Adrenal gland (tissue), 5 donors: Measurements from ENCODE around the gene FLT3LG.

Experiments used
- CTCF ChIP-seq, 6 experiments: fragments of 450-650 bp in 4 of 6; fragments of 200-600 bp in 2 of 6; sonication (generic) in 1 of 6; IDR thresholded peaks; 1 replicate in 5 of 6; 2 replicates in 1 of 6; pipeline versions ENCODE4 v1.5.1 to v1.8.0; 2016 to 2021; ENCODE audit warnings: antibody characterized with exemption in 6 of 6, mild to moderate bottlenecking in 2 of 6, moderate library complexity in 1 of 6
- POLR2A ChIP-seq, 2 donors: fragments of 450-650 bp; IDR thresholded peaks; one replicate each; pipeline ENCODE4 v1.6.1; 2017; ENCODE audit warnings: antibody characterized with exemption in 2 of 2, mild to moderate bottlenecking in 2 of 2, moderate library complexity in 1 of 2
- donor health status: DM: no; HTN: no; CAD: no.

- TF ChIP-seq CTCF (IDR thresholded peaks at IDR 0.05) = no peak
- no peak for TF ChIP-seq POLR2A (IDR thresholded peaks at IDR 0.05)
Observed at GRCh38 chr19:49468199-49468598, 5.8 kb upstream of the FLT3LG start.
